Type B pancreatic cell (in vitro differentiated cells): ENCODE measurements around the gene CCDC171. TPM values are rescaled to one million over a fixed set of nuclear protein-coding genes. Genes with fewer than 3 reads are reported as not detected.

Source experiments
- DNase-seq: peaks from one replicate; pipeline ENCODE4 v3.0.0; 2021; ENCODE audit warnings: mixed read lengths; ENCODE audit not compliant: unreplicated experiment; ENCODE audit errors: extremely low spot score
- H3K27ac Mint-ChIP-seq: 2 replicates; pipeline ENCODE4 v1.8.0; 2021; ENCODE audit warnings: mild to moderate bottlenecking, mixed read lengths
- H3K27me3 Mint-ChIP-seq: 2 replicates; pipeline ENCODE4 v1.8.0; 2021; ENCODE audit warnings: mixed read lengths
- H3K36me3 Mint-ChIP-seq: 2 replicates; pipeline ENCODE4 v1.8.0; 2021; ENCODE audit warnings: mixed read lengths
- H3K4me1 Mint-ChIP-seq: one replicate; pipeline ENCODE4 v1.8.0; 2021; ENCODE audit warnings: mixed read lengths; ENCODE audit not compliant: unreplicated experiment
- H3K4me3 Mint-ChIP-seq: 2 replicates; pipeline ENCODE4 v1.8.0; 2021; ENCODE audit warnings: mild to moderate bottlenecking, mixed read lengths
- H3K9me3 Mint-ChIP-seq: 2 replicates; pipeline ENCODE4 v1.8.0; 2021; ENCODE audit warnings: mixed read lengths
- total RNA-seq: library from RNA; stranded (reverse); gene quantifications from 2 replicates; pipeline ENCODE4 v1.2.1, GENCODE V29; 2021; ENCODE audit warnings: low replicate concordance
- TF ChIP-seq, protein P1 (sequence below): fragments of 200-600 bp; sonication (generic); conservative IDR thresholded peaks from 2 replicates; pipeline ENCODE4 v1.5.0; 2021; ENCODE audit warnings: antibody characterized with exemption, mild to moderate bottlenecking

The CCDC171 gene
- total RNA-seq, 1 donor from 2014 or later = 7.4 TPM

GRCh38 chr9:15606643-15607472 is 54.0 kb downstream of the CCDC171 start:
- H3K4me3 Mint-ChIP-seq = no peak overlapping the region
- peaks cover 3% of the 10 kb centered on the region for H3K27me3 Mint-ChIP-seq
- no peaks in the 10 kb centered on the region for H3K9me3 Mint-ChIP-seq
- no peaks in the 10 kb centered on the region for H3K36me3 Mint-ChIP-seq
- H3K4me1 Mint-ChIP-seq = peaks cover 7% of the 10 kb centered on the region
- no peak overlapping the region for H3K27ac Mint-ChIP-seq
- no peak for DNase-seq
- TF ChIP-seq, protein P1, sequence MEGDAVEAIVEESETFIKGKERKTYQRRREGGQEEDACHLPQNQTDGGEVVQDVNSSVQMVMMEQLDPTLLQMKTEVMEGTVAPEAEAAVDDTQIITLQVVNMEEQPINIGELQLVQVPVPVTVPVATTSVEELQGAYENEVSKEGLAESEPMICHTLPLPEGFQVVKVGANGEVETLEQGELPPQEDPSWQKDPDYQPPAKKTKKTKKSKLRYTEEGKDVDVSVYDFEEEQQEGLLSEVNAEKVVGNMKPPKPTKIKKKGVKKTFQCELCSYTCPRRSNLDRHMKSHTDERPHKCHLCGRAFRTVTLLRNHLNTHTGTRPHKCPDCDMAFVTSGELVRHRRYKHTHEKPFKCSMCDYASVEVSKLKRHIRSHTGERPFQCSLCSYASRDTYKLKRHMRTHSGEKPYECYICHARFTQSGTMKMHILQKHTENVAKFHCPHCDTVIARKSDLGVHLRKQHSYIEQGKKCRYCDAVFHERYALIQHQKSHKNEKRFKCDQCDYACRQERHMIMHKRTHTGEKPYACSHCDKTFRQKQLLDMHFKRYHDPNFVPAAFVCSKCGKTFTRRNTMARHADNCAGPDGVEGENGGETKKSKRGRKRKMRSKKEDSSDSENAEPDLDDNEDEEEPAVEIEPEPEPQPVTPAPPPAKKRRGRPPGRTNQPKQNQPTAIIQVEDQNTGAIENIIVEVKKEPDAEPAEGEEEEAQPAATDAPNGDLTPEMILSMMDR = peak; percentile 88

GRCh38 chr9:15612962-15613361 is 60.1 kb downstream of the CCDC171 start:
- H3K9me3 Mint-ChIP-seq = peaks cover 12% of the 10 kb centered on the region
- TF ChIP-seq, protein P1 = no peak
- no peaks in the 10 kb centered on the region for H3K4me1 Mint-ChIP-seq
- peaks cover 13% of the 10 kb centered on the region for H3K27me3 Mint-ChIP-seq
- H3K27ac Mint-ChIP-seq = peak overlapping the region; percentile 24
- no peak overlapping the region for H3K4me3 Mint-ChIP-seq
- DNase-seq = no peak
- H3K36me3 Mint-ChIP-seq = peaks cover 7% of the 10 kb centered on the region

DNA sequence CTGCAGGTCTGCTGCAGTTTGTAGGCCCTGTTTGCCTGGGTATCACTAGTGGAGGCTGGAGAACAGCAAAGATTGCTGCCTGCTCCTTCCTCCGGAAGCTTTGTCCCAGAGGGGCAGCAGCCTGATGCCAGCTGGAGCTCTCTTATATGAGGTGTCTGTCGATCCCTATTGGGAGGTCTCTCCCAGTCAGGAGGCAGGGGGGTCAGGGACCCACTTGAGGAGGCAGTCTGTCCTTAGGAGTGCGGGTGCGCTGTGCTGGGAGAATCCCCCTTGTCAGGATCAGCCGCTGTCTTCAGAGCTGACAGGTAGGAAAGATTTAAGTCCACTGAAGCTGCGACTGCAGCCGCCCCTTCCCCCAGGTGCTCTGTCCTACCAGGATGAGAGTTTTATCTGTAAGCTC is 64.9 kb downstream of the CCDC171 start:
- Mint-ChIP-seq H3K4me1 (no peaks in the 10 kb centered on the region), H3K4me3 (no peak overlapping the region), H3K27ac (no peak overlapping the region), H3K36me3 (peaks cover 7% of the 10 kb centered on the region), H3K27me3 (peaks cover 3% of the 10 kb centered on the region), H3K9me3 (peaks cover 11% of the 10 kb centered on the region)
- TF ChIP-seq, protein P1 = no peak
- DNase-seq = no peak

DNA sequence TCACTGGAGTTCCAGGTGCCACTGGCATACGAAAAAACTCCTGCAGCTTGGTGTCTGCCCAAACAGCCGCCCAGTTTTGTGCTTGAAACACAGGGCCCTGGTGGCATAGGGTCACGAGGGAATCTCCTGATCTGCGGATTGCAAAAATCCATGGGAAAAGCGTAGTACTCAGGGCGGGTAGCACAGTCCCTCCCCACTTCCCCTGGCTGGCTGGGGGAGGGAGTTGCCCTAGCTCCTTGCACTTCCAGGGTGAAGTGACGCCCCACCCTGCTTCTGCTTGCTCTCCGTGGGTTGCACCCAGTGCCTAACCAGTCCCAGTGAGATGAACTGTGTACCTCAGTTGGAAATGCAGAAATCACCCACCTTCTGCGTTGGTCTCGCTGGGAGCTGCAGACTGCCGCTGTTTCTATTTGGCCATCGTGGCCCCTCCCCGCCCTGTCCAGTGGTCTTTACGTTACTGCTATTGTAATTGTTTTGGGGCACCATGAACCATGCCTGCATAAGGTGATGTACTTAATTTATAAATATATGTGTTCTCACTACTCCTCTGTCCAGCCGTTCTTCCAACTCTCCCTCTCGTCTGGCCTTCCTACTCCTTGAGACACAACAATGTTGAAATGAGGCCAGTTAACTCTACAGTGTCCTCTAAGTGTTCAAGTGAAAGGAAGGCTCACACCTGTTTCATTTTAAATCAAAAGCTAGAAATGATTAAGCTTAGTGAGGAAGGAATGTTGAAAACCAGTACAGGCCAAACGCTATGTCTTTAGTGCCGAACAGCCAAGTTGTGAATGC is 65.9 kb downstream of the CCDC171 start:
- H3K27ac Mint-ChIP-seq = no peak overlapping the region
- H3K4me3 Mint-ChIP-seq = no peak overlapping the region

DNA sequence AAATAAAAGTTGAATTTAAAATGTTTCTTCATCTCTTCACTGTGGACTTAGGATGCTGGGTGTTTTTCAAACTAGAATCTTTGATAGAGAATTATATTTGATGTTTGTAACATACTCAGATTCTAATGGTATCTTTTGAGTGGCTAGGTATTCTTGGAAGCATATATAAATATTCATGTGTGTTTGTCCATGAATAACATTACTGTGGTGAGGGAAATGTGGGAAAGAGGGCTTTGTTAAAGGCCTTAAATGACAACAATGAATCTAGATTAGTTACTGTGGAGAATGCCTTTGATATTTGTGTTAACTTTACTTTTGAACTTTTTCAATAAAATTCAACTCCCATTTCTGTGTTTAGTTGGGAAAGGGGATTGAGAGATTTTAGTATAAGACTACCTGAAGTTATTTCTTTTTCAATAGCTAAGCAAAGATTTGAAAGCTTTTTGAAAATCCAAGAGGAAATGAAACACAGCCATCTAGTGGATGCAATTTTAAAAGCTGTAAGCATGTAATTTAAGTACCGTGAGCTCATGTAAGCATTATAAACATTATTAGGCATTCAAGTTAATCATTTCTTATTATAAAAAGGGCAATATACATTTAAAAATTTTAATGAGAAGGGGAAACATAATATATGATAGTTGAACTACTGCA is 69.6 kb downstream of the CCDC171 start:
- no peak for DNase-seq
- Mint-ChIP-seq H3K27me3 (no peaks in the 10 kb centered on the region), H3K9me3 (peaks cover 6% of the 10 kb centered on the region), H3K4me1 (no peaks in the 10 kb centered on the region), H3K36me3 (peaks cover 3% of the 10 kb centered on the region), H3K4me3 (no peak overlapping the region), H3K27ac (no peak overlapping the region)
- TF ChIP-seq, protein P1 = peak; percentile 69

More for the DNA sequence above, 65.9 kb downstream of the CCDC171 start:
- TF ChIP-seq, protein P1 = no peak
- H3K9me3 Mint-ChIP-seq = peaks cover 8% of the 10 kb centered on the region
- H3K27me3 Mint-ChIP-seq = no peaks in the 10 kb centered on the region
- H3K4me1 Mint-ChIP-seq = no peaks in the 10 kb centered on the region
- H3K36me3 Mint-ChIP-seq = peaks cover 7% of the 10 kb centered on the region
- no peak for DNase-seq
